Stimulated activated naive CD8-positive, alpha-beta T cell treated with anti-CD3 and anti-CD28 coated beads, Interleukin-15, amount 100 ng/mL, for 72 hours (primary cell): ENCODE data around the gene ZFP90.
"Not testable (repeated sequence)": the region's sequence is repeated elsewhere in the genome, so short reads cannot be mapped to it uniquely, and the experiment has no call there.

Experiments
- ATAC-seq: fragments of 150-1000 bp; cut with Tn5 transposase; 2 replicates; pipeline ENCODE4 v1.10.0; 2021; ENCODE audit warnings: mild to moderate bottlenecking, moderate library complexity
- DNase-seq, 2 donors: peaks; one replicate each; pipeline ENCODE4 v3.0.0; 2021 to 2022
- H3K27ac Mint-ChIP-seq, 2 donors: one replicate each; pipeline ENCODE4 v1.8.0; 2022; ENCODE audit warnings: mild to moderate bottlenecking in 2 of 2, mixed read lengths in 2 of 2, moderate library complexity in 2 of 2
- H3K27me3 Mint-ChIP-seq: one replicate; pipeline ENCODE4 v1.8.0; 2022; ENCODE audit warnings: mixed read lengths
- H3K4me1 Mint-ChIP-seq: one replicate; pipeline ENCODE4 v1.8.0; 2022; ENCODE audit warnings: mild to moderate bottlenecking, mixed read lengths
- H3K4me3 Mint-ChIP-seq, 2 donors: one replicate each; pipeline ENCODE4 v1.8.0; 2022; ENCODE audit warnings: mild to moderate bottlenecking in 2 of 2, mixed read lengths in 2 of 2, moderate library complexity in 1 of 2
- H3K9me3 Mint-ChIP-seq, 2 donors: one replicate each; pipeline ENCODE4 v1.8.0; 2022; ENCODE audit warnings: mixed read lengths in 2 of 2

Gene ZFP90

DNA sequence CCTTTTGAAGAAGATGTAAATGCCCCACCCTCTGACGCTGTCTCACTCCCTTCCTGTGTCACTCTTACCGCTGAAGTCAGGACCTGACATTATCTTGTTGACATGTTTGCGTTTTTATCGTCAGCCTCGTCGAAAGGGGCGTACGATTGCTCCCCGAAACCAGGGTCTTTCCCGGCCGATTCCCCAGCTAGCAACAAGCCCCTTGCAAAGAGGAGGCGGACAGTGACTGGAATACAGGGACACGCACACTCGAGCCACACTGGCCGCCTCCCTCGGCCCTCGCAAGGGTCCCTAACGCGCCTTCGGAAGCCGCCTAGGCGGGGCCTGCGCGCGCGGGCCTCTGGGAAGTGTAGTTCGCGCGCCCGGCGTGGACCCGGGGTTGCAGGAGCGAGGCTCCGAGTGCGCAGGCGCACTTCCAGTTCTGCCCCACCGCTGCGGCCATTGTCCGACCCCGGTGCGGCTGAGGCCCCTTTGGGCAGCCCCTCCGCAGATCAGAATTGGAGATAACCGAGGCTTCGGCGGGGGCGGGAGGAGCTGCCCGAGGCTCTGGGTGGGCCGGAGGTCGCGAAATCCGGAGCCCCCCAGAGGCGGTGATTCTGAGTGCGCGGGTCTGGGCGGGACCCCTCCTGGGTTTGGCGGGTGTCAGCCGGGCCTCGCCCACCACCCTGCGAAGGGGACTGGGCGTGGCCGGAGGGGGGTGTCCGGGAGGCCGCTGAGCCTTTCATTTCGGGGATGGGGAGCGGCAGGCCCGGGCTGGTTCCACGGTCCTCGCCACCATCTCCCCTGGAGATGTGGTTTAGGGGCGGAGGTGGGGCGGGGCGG is at the start of gene ZFP90:
ZFP90 (plus strand) TSS at position 412 of the 822 bp plus-strand sequence. CDS start 502 bp downstream, outside the sequence.
- peak; percentile 96 for ATAC-seq
- peak within 1 kb of the TSS; percentile 91 to 98 for H3K4me3 Mint-ChIP-seq
- H3K4me1 Mint-ChIP-seq = peaks cover 37% of the 10 kb centered on the region
- H3K27me3 Mint-ChIP-seq = no peaks in the 10 kb centered on the region
- peak within 1 kb of the TSS; percentile 99 to 100 for H3K27ac Mint-ChIP-seq
- DNase-seq = peak; percentile 86 to 89
- peaks cover 10 to 15% of the 10 kb centered on the region in 2 donors for H3K9me3 Mint-ChIP-seq

GRCh38 chr16:68490358-68490757 is 48.7 kb upstream of the ZFP90 start:
- no peak for ATAC-seq
- peaks cover 31% of the 10 kb centered on the region for H3K27me3 Mint-ChIP-seq
- no peak overlapping the region for H3K4me3 Mint-ChIP-seq
- no peaks in the 10 kb centered on the region for H3K9me3 Mint-ChIP-seq
- no peak overlapping the region for H3K27ac Mint-ChIP-seq
- no peak for DNase-seq
- H3K4me1 Mint-ChIP-seq = no peaks in the 10 kb centered on the region

- no peak for DNase-seq
- H3K9me3 Mint-ChIP-seq = no peaks in the 10 kb centered on the region
- ATAC-seq = no peak
- H3K27me3 Mint-ChIP-seq = peaks cover 31% of the 10 kb centered on the region
- H3K4me1 Mint-ChIP-seq = no peaks in the 10 kb centered on the region
- H3K27ac Mint-ChIP-seq = no peak overlapping the region
- H3K4me3 Mint-ChIP-seq = no peak overlapping the region
These were observed 48.1 kb upstream of the ZFP90 start for GRCh38 chr16:68490829-68491575.

GRCh38 chr16:68491576-68491950 is 47.5 kb upstream of the ZFP90 start:
- ATAC-seq (no peak), DNase-seq (no peak)
- Mint-ChIP-seq H3K27ac (no peak overlapping the region), H3K4me1 (no peaks in the 10 kb centered on the region), H3K27me3 (peaks cover 31% of the 10 kb centered on the region), H3K4me3 (no peak overlapping the region), H3K9me3 (no peaks in the 10 kb centered on the region)

GRCh38 chr16:68492151-68492542 is 46.9 kb upstream of the ZFP90 start:
- no peak for DNase-seq
- no peak overlapping the region for H3K27ac Mint-ChIP-seq
- no peaks in the 10 kb centered on the region for H3K9me3 Mint-ChIP-seq
- no peaks in the 10 kb centered on the region for H3K4me1 Mint-ChIP-seq
- H3K4me3 Mint-ChIP-seq = no peak overlapping the region
- peaks cover 31% of the 10 kb centered on the region for H3K27me3 Mint-ChIP-seq
- no peak for ATAC-seq

DNA sequence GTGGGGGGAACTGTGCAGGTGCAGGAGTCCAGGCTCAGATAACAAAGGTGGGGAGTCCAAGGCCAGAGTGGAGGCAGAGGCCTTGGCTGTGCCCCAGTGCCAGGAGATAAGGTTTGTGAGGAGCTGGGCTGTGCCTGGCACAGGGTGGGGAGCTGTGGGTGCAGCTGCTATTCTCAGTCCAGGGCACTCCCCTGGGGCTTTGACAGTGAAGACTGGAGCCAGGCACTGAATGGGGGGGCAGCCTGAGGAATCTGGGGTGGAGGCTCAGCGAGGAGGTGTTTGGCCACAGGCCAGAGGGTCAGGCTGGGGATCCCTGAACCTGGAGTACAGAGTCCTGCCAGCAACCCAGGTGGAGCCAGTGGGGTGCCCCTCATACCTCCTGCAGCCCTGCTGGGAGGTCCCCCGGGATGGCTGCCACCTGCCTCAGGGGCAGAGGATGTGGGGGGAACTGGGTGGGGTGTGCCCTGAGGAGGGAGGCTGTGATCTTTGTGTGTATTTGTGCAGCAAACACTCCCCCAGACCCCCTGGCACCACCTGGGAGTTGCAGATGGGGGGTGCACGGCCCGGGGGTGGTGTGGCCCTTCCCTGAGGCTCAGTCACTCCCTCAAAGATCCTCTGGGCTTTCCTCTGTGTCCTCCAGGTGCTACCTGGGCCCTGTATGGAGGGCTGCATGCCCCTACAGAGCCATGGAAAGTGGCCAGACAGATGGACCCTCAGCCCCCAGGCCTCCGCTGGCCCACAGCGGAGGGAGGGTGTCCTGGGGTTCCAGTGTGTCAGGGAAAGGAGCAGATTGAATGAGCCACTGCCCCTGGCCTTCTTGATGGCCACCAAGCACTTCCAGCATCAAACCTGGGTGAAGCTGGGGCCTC is 46.3 kb upstream of the ZFP90 start:
- no peak for DNase-seq
- Mint-ChIP-seq H3K27ac (no peak overlapping the region), H3K4me1 (no peaks in the 10 kb centered on the region), H3K4me3 (no peak overlapping the region), H3K9me3 (no peaks in the 10 kb centered on the region), H3K27me3 (peaks cover 31% of the 10 kb centered on the region)
- ATAC-seq = no peak

DNA sequence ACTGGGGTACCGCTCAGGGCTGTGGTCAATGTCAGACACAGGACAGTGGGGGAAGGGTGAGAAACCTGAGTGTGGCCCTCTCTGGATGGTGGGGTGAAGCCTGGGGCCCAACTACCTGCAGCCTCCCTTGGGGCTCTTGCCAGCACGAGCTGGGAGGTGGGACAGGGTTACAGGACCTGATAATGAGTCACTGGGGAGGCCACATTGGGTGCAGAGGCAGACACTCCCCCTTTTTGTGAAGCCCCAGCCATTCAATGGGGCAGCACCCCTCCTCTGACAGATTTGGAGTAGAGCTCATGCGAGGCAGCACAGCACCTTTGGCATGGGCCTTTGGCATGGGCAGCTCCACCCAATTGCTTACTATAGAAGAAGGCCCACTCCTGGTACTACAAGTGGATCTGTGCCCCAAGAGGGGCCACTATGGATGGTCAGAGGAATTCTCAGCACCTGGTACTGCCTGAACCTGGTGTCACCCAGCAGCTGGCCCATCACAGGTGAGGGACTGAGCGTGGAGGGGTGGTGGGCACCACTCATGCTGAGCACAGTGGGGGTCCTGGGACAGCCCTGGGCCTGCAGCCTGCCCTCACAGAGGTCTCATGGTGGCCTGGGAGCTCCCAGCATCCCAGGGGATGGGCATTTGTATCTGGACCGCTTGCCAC is 45.5 kb upstream of the ZFP90 start:
- H3K9me3 Mint-ChIP-seq = no peaks in the 10 kb centered on the region
- ATAC-seq (no peak), DNase-seq (no peak)
- no peak overlapping the region for H3K27ac Mint-ChIP-seq
- H3K4me3 Mint-ChIP-seq = no peak overlapping the region
- H3K27me3 Mint-ChIP-seq = peaks cover 31% of the 10 kb centered on the region
- no peaks in the 10 kb centered on the region for H3K4me1 Mint-ChIP-seq

GRCh38 chr16:68494261-68494660 is 44.8 kb upstream of the ZFP90 start:
- H3K4me3 Mint-ChIP-seq, H3K9me3 Mint-ChIP-seq: not testable (repeated sequence)
- H3K27me3 Mint-ChIP-seq = peaks cover 31% of the 10 kb centered on the region

DNA sequence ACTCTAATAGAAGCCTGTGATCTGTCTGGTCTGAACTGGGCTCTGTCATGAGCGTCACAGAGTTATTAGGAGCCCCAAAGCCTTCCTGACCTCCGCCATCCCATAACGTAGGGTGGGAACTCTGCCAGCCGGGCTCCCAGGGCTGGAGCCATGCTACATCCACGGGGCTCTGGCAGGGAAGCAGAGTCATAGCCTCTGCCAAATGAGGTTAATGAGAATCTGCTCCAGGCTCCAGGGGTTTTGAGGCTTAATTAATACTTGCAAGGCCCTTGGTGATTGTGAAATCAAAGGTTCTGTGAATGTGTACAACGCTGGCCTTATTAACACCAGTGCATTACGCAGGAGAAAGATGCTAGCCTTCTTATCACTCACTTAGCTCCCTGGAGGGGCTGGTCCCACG is 42.4 kb upstream of the ZFP90 start:
- no peak overlapping the region for H3K27ac Mint-ChIP-seq

More at GRCh38 chr16:68494261-68494660, 44.8 kb upstream of the ZFP90 start:
- DNase-seq, H3K4me1 Mint-ChIP-seq, ATAC-seq: not testable (repeated sequence)
- H3K27ac Mint-ChIP-seq = peak overlapping the region in 1 of 2 donors; percentile 3

GRCh38 chr16:68499006-68499405 is 40.1 kb upstream of the ZFP90 start:
- peaks cover 6% of the 10 kb centered on the region for H3K4me1 Mint-ChIP-seq
- no peak overlapping the region for H3K27ac Mint-ChIP-seq
- H3K9me3 Mint-ChIP-seq = no peaks in the 10 kb centered on the region
- DNase-seq = no peak
- no peak for ATAC-seq
- no peak overlapping the region for H3K4me3 Mint-ChIP-seq
- H3K27me3 Mint-ChIP-seq = no peaks in the 10 kb centered on the region

More for the DNA sequence above, 42.4 kb upstream of the ZFP90 start:
- Mint-ChIP-seq H3K9me3 (no peaks in the 10 kb centered on the region), H3K4me3 (no peak overlapping the region), H3K4me1 (peaks cover 6% of the 10 kb centered on the region), H3K27me3 (peaks cover 18% of the 10 kb centered on the region)
- no peak for ATAC-seq
- no peak for DNase-seq

- H3K27ac Mint-ChIP-seq = no peak overlapping the region
- H3K27me3 Mint-ChIP-seq = peaks cover under 1% of the 10 kb centered on the region
- H3K4me3 Mint-ChIP-seq = no peak overlapping the region
- peaks cover 6% of the 10 kb centered on the region for H3K4me1 Mint-ChIP-seq
- H3K9me3 Mint-ChIP-seq = no peaks in the 10 kb centered on the region
- ATAC-seq (no peak), DNase-seq (no peak)
These were observed 35.8 kb upstream of the ZFP90 start for GRCh38 chr16:68503334-68503733.

GRCh38 chr16:68504066-68504465 is 35.0 kb upstream of the ZFP90 start:
- Mint-ChIP-seq H3K4me1 (peaks cover 2% of the 10 kb centered on the region), H3K9me3 (no peaks in the 10 kb centered on the region), H3K27ac (no peak overlapping the region)

DNA sequence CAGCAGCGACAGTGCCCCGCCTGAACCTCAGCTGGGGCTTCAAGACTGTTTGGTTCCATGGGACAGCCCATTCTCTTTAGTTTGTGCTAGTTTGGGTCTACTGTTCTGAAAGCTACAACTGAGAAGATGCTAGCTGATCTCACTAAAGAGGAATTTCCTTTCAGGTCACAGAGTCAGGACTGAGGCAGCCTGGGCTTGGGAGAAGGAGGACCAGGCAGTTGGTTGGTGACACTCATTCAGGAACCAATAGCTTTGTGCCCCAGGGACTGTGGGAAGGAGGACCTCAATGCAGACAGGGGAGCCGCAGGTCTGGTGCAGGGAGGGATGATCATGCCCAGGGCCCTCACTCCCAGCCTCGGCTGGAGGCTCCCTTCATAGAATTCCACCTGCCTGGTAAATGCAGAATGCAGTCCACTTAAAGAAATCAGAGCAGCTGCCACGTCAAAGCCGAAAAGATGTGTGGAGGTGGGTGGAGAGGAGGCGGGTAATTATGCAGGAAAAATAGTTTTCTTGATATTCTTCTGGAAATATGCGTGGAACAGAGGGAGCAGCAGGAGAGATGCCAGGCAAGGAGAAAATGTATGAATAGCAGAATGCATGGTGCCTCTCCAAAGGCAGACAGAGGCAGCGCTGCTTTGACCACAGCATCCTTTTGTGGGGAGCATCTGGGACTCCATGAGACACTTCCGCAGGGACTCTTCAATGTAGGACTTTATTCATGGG is 32.6 kb upstream of the ZFP90 start:
- ATAC-seq = no peak
- peaks cover 8% of the 10 kb centered on the region for H3K4me1 Mint-ChIP-seq
- no peak for DNase-seq
- H3K27ac Mint-ChIP-seq = no peak overlapping the region
- no peaks in the 10 kb centered on the region for H3K9me3 Mint-ChIP-seq
- peaks cover 19% of the 10 kb centered on the region for H3K27me3 Mint-ChIP-seq
- no peak overlapping the region for H3K4me3 Mint-ChIP-seq

More at GRCh38 chr16:68504066-68504465, 35.0 kb upstream of the ZFP90 start:
- Mint-ChIP-seq H3K27me3 (peaks cover 8% of the 10 kb centered on the region), H3K4me3 (no peak overlapping the region)
- ATAC-seq (no peak), DNase-seq (no peak)

- ATAC-seq = no peak
- Mint-ChIP-seq H3K27ac (no peak overlapping the region), H3K4me3 (no peak overlapping the region), H3K9me3 (no peaks in the 10 kb centered on the region), H3K4me1 (peaks cover 8% of the 10 kb centered on the region), H3K27me3 (peaks cover 19% of the 10 kb centered on the region)
- DNase-seq = no peak
These were observed 31.1 kb upstream of the ZFP90 start for GRCh38 chr16:68508013-68508412.
